ENCODE measurements around the gene SMOC2. TPM values are rescaled to one million over a fixed set of nuclear protein-coding genes. Genes with fewer than 3 reads are reported as not detected.
A peak's percentile ranks its signal among the peaks of the same experiment; 100 is the strongest.

SMOC2 gene
- total RNA-seq, 1 donor from 2014 or later: 102 TPM

DNA sequence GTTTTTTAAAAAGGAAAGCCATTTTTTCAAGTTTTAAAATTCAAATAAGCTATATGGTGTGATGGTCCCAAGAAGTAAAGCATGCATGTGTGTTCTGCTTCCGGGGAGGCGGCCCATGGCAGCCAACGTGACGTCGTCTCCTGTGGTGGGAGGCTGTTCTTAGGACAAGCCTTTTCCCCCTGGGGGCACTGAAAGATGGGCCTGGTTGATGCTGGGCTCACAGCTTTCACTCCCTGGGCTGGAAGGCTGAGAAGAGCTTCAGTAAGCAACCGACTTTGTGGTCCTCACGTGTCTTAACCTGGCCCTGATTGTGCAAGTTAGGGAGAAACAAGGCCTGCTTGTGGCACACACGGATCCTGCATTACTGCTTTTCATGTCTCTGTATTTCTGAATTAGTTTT, 84.1 kb downstream of the SMOC2 start:
- peak overlapping the region; percentile 90 to 95 for H3K27ac ChIP-seq
- intact Hi-C loops (cut with DNase I): loop anchor here (5.0 to 10.0 kb wide), 3 partner anchors 52 to 360 kb away; no protein-coding TSS in a partner anchor

DNA sequence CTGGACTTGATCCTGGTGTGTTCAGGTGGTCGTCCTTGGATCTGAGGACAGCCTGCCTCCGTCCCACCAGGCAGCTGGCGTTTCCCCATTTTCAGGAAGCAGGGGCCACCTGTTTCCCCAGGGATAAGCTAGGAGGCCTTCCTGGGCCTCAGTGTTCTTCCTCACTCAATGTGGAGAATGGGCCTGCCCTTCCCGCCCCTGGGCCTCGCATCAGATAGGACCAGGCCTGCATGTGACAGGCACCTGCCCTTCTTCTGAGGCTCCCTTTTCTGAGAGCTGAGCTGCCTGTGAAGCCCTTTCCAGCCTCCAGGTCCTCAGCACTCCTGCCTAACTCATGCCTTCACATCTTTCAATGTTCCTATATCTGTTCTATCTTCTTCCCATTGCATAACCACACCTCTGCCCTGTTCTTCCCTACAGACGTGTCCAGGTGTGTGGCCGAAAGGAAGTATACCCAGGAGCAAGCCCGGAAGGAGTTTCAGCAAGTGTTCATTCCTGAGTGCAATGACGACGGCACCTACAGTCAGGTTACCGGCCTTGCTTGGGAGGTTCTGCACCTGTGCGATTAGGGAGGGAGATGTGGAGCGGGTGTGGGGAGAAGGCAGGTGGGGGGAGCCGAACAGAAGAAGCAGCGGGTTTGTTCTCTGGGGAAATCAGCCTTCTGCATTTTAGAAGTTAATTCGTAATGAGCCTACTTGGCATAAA, 85.1 kb downstream of the SMOC2 start:
- Histone ChIP-seq H3K4me1 (peaks cover 14 to 32% of the 10 kb centered on the region in 2 donors), H3K27me3 (no peaks in the 10 kb centered on the region), H3K4me3 (no peak overlapping the region), H3K9me3 (no peaks in the 10 kb centered on the region), H3K36me3 (peaks cover 0 to 2% of the 10 kb centered on the region in 2 donors), H3K27ac (peak overlapping the region; percentile 90 to 95)
- no peak for DNase-seq (ENCODE audit: low spot score in 2 of 2)
- TF ChIP-seq, protein P1, sequence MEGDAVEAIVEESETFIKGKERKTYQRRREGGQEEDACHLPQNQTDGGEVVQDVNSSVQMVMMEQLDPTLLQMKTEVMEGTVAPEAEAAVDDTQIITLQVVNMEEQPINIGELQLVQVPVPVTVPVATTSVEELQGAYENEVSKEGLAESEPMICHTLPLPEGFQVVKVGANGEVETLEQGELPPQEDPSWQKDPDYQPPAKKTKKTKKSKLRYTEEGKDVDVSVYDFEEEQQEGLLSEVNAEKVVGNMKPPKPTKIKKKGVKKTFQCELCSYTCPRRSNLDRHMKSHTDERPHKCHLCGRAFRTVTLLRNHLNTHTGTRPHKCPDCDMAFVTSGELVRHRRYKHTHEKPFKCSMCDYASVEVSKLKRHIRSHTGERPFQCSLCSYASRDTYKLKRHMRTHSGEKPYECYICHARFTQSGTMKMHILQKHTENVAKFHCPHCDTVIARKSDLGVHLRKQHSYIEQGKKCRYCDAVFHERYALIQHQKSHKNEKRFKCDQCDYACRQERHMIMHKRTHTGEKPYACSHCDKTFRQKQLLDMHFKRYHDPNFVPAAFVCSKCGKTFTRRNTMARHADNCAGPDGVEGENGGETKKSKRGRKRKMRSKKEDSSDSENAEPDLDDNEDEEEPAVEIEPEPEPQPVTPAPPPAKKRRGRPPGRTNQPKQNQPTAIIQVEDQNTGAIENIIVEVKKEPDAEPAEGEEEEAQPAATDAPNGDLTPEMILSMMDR (IDR thresholded peaks at IDR 0.05): no peak
- intact Hi-C loops (cut with DNase I): loop anchor here (5.0 to 10.0 kb wide), 3 partner anchors 51 to 359 kb away; no protein-coding TSS in a partner anchor

More for the DNA sequence above, 84.1 kb downstream of the SMOC2 start:
- H3K27me3 ChIP-seq: no peaks in the 10 kb centered on the region
- no peak overlapping the region for H3K4me3 ChIP-seq
- H3K36me3 ChIP-seq: no peaks in the 10 kb centered on the region
- peaks cover 14 to 32% of the 10 kb centered on the region in 2 donors for H3K4me1 ChIP-seq
- no peaks in the 10 kb centered on the region for H3K9me3 ChIP-seq
- TF ChIP-seq, protein P1 (IDR thresholded peaks at IDR 0.05): no peak
- DNase-seq (ENCODE audit: low spot score in 2 of 2): no peak

DNA sequence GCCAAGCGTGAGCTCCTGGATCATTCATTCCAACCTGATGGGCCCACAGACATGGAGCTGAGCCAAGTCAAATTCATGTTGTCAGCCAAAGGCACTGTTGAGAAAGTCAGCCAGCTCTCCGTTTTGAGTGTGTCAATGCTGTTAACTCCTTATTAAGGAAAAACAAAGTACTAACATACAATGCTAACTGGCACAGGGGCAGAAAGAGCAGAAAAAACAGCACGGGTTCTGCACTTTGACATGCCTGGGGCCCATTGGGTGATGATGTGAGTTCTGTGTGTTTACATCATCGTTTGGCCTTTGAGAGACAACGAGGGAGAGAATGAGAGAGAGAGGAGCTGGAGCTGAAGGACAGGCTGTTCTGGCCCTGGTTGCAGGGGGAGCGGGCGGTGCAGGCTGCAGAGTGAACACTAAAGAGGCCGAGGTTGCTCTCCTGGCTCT, 85.9 kb downstream of the SMOC2 start:
- Histone ChIP-seq H3K9me3 (no peaks in the 10 kb centered on the region), H3K36me3 (peaks cover 2 to 3% of the 10 kb centered on the region in 2 donors), H3K27me3 (no peaks in the 10 kb centered on the region), H3K4me1 (peaks cover 14 to 32% of the 10 kb centered on the region in 2 donors), H3K27ac (peak overlapping the region; percentile 90 to 95), H3K4me3 (no peak overlapping the region)
- intact Hi-C loops (cut with DNase I): loop anchor here (5.0 to 10.0 kb wide), 3 partner anchors 50 to 358 kb away; no protein-coding TSS in a partner anchor
- TF ChIP-seq, protein P1 (IDR thresholded peaks at IDR 0.05): no peak
- DNase-seq (ENCODE audit: low spot score in 2 of 2): peak in 1 of 2 donors; percentile 83

DNA sequence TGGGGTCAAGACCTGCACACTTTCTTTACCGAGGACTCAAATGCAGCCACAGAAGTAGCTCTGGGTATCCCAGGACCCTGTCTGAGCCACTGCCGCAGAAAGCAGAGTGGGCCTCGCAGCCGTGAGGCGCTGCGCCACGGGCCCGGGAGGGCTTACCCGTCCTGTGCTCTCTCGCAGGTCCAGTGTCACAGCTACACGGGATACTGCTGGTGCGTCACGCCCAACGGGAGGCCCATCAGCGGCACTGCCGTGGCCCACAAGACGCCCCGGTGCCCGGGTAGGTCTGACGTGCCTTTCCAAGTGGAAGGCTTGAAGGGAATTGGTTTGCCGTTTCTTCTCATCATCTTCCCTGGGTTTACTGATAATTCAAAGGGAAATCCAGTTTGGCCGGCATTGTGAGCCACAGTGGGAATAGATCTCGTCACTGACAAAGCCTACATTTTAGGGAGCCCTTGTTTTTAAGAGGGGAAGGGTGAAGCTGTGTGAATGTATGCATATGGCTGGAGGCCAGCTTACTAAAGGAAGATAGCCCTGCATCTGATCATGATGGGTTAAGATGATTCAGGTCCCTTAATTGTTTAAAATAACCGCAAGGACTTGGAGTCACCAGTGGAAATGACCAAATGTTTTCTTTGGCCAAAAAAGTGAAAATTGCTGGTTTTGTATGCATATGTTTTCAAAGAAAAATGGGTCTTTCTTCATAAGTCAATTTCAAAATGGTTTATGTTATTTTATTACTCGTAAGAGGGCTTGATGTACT, 86.6 kb downstream of the SMOC2 start:
- intact Hi-C loops (cut with DNase I): loop anchor here (5.0 to 10.0 kb wide), 3 partner anchors 50 to 357 kb away; no protein-coding TSS in a partner anchor
- H3K27ac ChIP-seq: peak overlapping the region; percentile 90 to 95
- no peak for DNase-seq (ENCODE audit: low spot score in 2 of 2)
- no peak overlapping the region for H3K4me3 ChIP-seq
- no peaks in the 10 kb centered on the region for H3K9me3 ChIP-seq
- H3K36me3 ChIP-seq: peaks cover 2 to 3% of the 10 kb centered on the region in 2 donors
- H3K4me1 ChIP-seq: peaks cover 14 to 32% of the 10 kb centered on the region in 2 donors
- TF ChIP-seq, protein P1 (IDR thresholded peaks at IDR 0.05): no peak
- no peaks in the 10 kb centered on the region for H3K27me3 ChIP-seq

DNA sequence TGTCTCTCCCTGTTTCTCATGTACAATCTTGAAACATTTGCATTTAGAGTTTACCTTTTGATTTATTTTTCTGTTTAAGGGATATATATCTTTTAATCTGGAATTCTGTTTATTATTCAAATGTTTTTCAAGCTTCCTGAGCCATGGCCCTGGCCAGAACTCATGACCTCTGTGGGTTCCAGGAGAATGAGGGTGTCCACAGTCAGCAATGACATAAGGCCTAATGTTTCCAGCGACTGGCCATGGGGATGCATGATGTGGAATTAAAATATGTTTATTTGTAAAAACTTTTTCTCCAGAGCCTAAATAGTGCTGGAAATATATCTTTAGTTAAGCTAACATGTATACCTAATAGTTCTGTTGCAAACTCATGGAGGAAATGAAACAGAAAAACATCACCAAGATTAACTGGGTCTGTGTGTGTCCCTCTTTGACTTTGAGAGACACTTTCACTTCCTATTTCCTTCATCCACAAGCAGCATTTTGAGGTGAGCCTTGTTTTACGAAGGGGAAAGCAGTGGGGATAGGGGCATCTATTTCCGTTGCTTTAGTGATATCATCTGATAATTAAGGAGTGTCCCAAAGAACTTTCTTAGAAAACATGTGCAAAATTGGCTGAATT, 87.6 kb downstream of the SMOC2 start:
- H3K36me3 ChIP-seq: peaks cover 2 to 3% of the 10 kb centered on the region in 2 donors
- H3K4me3 ChIP-seq: no peak overlapping the region
- H3K27ac ChIP-seq: peak overlapping the region; percentile 57 to 95
- DNase-seq (ENCODE audit: low spot score in 2 of 2): no peak
- TF ChIP-seq, protein P1 (IDR thresholded peaks at IDR 0.05): no peak
- intact Hi-C loops (cut with DNase I): loop anchor here (5.0 to 10.0 kb wide), 3 partner anchors 49 to 356 kb away; no protein-coding TSS in a partner anchor
- no peaks in the 10 kb centered on the region for H3K27me3 ChIP-seq
- H3K4me1 ChIP-seq: peaks cover 14 to 39% of the 10 kb centered on the region in 2 donors
- no peaks in the 10 kb centered on the region for H3K9me3 ChIP-seq

Measured in ascending aorta (tissue), 2 donors.